Ovary (tissue), 9 donors: Measurements from ENCODE around the gene ROR2. TPM values are rescaled to one million over a fixed set of nuclear protein-coding genes. Genes with fewer than 3 reads are reported as not detected.

Experiments used
- DNase-seq, 5 donors: peaks; one replicate each; pipeline ENCODE4 v3.0.0-alpha.2; 2019 to 2020
- H3K27ac ChIP-seq, 2 donors: fragments of 200-600 bp; one replicate each; pipeline versions ENCODE4 v1.5.1 to v1.8.0; 2019 to 2022
- H3K27me3 ChIP-seq: fragments of 200-600 bp; one replicate; pipeline ENCODE4 v1.8.0; 2022
- H3K36me3 ChIP-seq: fragments of 200-600 bp; sonication (generic); one replicate; pipeline ENCODE4 v1.5.1; 2019
- H3K4me1 ChIP-seq: one replicate; pipeline ENCODE4 v1.8.1; 2013; ENCODE audit warnings: mild to moderate bottlenecking, moderate library complexity; ENCODE audit not compliant: insufficient read depth
- H3K4me3 ChIP-seq: fragments of 200-600 bp; sonication (generic); one replicate; pipeline ENCODE4 v1.5.1; 2017
- H3K9me3 ChIP-seq, 2 donors: fragments of 200-600 bp in 1 of 2; sonication (generic) in 1 of 2; one replicate each; pipeline versions ENCODE4 v1.5.1 to v1.8.1; 2013 to 2019; ENCODE audit warnings: mild to moderate bottlenecking in 1 of 2, moderate library complexity in 1 of 2
- EP300 ChIP-seq: sonication (generic); formaldehyde crosslinking; IDR thresholded peaks from one replicate; pipeline ENCODE4 v1.6.1; 2017; ENCODE audit warnings: antibody characterized with exemption
- POLR2A ChIP-seq: fragments of 450-650 bp; IDR thresholded peaks from one replicate; pipeline ENCODE4 v1.6.1; 2017; ENCODE audit warnings: antibody characterized with exemption, mild to moderate bottlenecking, moderate library complexity
- WGBS, 3 donors: extraction: QIAGEN DNeasy Blood & Tissue Kit in 1 of 3; methylation state at CpG; one replicate each; pipeline versions ENCODE4 v1.1.5 to v1.1.7; 2013 to 2017; 5-methylcytosine and 5-hydroxymethylcytosine counted together
- intact Hi-C, 4 donors: fragments of 100-400 bp; cut with DNase I; formaldehyde crosslinking; loops; one replicate each; pipeline versions ENCODE4 v1.11.0 to v1.15.1; 2022 to 2023
- polyA plus RNA-seq, 2 donors: library from polyadenylated mRNA; stranded (reverse); fragments of 200-250 nt in 1 of 2; fragments of 350-450 nt in 1 of 2; fragmentation: Illumina TruSeq in 1 of 2; extraction: RNeasy Lipid Tissue Mini Kit (QIAGEN cat#74804) in 1 of 2; gene quantifications; one replicate each; pipeline ENCODE4 v1.2.3, GENCODE V29; 2013 to 2014
- total RNA-seq, 7 donors: library from RNA; depleted of rRNA in 2 of 7; stranded (reverse); fragments of >200 nt in 2 of 7; fragmentation: NEBNext Ultra II Directional in 3 of 7; extraction: Animal tissue kit (Norgen Biotek cat#: 25700) in 3 of 7; gene quantifications; one replicate each; pipeline versions ENCODE4 v1.1.0 to v1.2.4, GENCODE V29; 2016 to 2023
- TF ChIP-seq, protein P1 (sequence below), 3 donors: fragments of 450-650 bp in 2 of 3; fragments of 200-600 bp in 1 of 3; IDR thresholded peaks; one replicate each; pipeline versions ENCODE4 v1.5.1 to v1.8.0; 2016 to 2022; ENCODE audit warnings: antibody characterized with exemption in 3 of 3, mild to moderate bottlenecking in 1 of 3
- donor health status: DM: no; HTN: no; CAD: no; lungs with moderate emphysema.
- donor health status: DM: no; HTN: no; CAD: no.
- donor health status: Bipolar disorder and iron deficiency.
- donor health status: DM: yes; HTN: yes; CAD: no.
- donor health status: DM: no; HTN: no; CAD: no.
- donor health status: DM: yes; HTN: yes; CAD: no.

Gene ROR2
- total and polyA plus RNA-seq, 9 donors: 11.4 to 35.5 (median 27.7) TPM

DNA sequence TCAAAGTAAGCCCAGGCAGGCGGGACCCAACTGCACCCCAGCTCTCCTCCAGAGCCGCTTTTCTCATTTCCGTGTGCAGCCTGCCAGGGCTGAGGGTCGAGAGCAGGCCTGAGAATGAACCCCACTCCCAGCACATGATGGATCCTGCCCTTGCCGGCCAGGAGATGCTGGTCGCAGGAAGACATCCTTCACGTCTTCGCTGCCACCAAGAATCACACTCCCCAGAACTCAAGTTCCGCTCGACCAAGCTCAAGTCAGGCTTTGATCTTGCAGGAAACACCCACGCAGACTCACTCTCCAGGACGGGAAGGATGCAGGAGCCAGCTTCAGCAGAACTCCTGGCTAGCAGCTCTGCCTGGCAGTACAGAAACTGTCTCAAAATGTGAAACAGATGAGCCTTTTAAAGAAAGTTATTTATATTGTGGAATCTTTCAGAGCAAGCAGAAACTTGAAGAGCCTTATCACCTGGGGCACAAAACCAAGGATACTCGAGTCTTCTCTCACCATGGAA is 102.4 kb downstream of the ROR2 start:
- DNase-seq: peak; percentile 52 to 73 (median 63)
- Histone ChIP-seq H3K4me3 (no peak overlapping the region), H3K36me3 (no peaks in the 10 kb centered on the region), H3K9me3 (no peaks in the 10 kb centered on the region), H3K27me3 (no peaks in the 10 kb centered on the region), H3K4me1 (peaks cover 15% of the 10 kb centered on the region), H3K27ac (peak overlapping the region in 1 of 2 donors; percentile 15)
- intact Hi-C loops: loop anchor here in 2 of 4 donors (10.0 kb wide), 1 partner anchor 97 kb away; no protein-coding TSS in a partner anchor
- WGBS, 3 donors: 14 to 16% (median 15%) methylated on average over 13 of the region's 13 CpGs
- TF ChIP-seq EP300 (no peak), POLR2A (no peak)
- TF ChIP-seq, protein P1, sequence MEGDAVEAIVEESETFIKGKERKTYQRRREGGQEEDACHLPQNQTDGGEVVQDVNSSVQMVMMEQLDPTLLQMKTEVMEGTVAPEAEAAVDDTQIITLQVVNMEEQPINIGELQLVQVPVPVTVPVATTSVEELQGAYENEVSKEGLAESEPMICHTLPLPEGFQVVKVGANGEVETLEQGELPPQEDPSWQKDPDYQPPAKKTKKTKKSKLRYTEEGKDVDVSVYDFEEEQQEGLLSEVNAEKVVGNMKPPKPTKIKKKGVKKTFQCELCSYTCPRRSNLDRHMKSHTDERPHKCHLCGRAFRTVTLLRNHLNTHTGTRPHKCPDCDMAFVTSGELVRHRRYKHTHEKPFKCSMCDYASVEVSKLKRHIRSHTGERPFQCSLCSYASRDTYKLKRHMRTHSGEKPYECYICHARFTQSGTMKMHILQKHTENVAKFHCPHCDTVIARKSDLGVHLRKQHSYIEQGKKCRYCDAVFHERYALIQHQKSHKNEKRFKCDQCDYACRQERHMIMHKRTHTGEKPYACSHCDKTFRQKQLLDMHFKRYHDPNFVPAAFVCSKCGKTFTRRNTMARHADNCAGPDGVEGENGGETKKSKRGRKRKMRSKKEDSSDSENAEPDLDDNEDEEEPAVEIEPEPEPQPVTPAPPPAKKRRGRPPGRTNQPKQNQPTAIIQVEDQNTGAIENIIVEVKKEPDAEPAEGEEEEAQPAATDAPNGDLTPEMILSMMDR (IDR thresholded peaks at IDR 0.05): no peak

DNA sequence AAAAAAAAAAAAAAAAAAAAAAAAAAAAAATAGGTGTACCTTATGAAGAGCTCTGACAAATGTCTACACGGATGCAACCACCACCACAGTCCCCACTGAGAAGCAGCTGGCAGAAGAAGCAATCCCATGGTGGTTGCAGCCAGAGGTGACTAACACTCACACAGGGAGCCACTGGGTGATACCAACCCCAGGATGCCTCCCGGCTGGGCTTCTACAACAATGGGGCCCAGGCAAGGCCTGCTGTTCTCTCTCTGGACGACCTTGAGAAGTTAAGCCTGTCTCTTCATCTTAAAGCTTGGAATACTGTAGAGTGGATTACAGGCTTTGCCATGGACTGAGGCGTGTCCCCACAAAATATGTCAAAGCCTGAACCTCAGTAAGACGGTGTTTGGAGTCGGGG is 104.1 kb downstream of the ROR2 start:
- DNase-seq: no peak
- intact Hi-C loops: loop anchor here in 2 of 4 donors (10.0 kb wide), 1 partner anchor 99 kb away; no protein-coding TSS in a partner anchor

DNA sequence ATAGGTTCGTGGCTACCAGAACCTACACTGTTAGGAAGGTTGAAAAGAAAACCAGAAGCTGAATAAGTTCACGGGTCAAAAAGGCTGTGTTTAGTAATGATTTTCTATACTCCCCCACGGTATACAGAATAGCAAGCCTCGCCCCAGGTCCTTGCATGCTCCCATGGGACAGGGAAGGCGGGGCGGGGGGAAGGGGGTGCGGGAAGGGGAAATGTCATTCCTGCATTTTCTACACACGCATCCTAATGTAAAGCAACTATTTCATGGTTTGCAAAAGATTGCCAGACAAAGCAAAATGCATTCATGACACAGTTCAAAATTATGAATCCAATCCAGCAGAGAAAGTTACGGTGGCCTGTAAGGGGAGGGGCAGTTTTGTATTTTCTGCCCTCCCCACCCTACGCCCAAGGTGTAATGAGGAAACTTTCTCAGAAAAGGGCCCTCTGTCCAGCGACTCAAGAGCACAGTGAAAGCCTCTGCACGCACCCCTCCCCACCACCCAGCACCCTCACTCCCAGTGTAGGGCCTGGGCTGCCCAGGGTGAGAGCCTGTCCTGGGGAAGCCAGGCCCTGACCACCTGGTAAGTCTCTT is 105.2 kb downstream of the ROR2 start:
- no peaks in the 10 kb centered on the region for H3K9me3 ChIP-seq
- H3K27me3 ChIP-seq: no peaks in the 10 kb centered on the region
- intact Hi-C loops: loop anchor here in 2 of 4 donors (5.0 to 10.0 kb wide), 2 partner anchors 67 to 100 kb away; no protein-coding TSS in a partner anchor
- no peak for DNase-seq
- H3K36me3 ChIP-seq: no peaks in the 10 kb centered on the region
- H3K4me1 ChIP-seq: peaks cover 15% of the 10 kb centered on the region
- H3K4me3 ChIP-seq: no peak overlapping the region
- TF ChIP-seq POLR2A (no peak), EP300 (no peak)
- TF ChIP-seq, protein P1 (IDR thresholded peaks at IDR 0.05): no peak
- WGBS, 3 donors: 60 to 70% (median 68%) methylated on average over 12 of the region's 12 CpGs
- H3K27ac ChIP-seq: peak overlapping the region; percentile 8 to 77

More for the DNA sequence above, 104.1 kb downstream of the ROR2 start:
- Histone ChIP-seq H3K9me3 (no peaks in the 10 kb centered on the region), H3K4me1 (peaks cover 15% of the 10 kb centered on the region), H3K27ac (no peak overlapping the region), H3K36me3 (no peaks in the 10 kb centered on the region), H3K4me3 (no peak overlapping the region), H3K27me3 (no peaks in the 10 kb centered on the region)
- 91 to 96% (median 95%) methylated on average over 6 of the region's 6 CpGs for WGBS, 3 donors
- TF ChIP-seq, protein P1 (IDR thresholded peaks at IDR 0.05): no peak
- TF ChIP-seq POLR2A: no peak
- TF ChIP-seq EP300: no peak

DNA sequence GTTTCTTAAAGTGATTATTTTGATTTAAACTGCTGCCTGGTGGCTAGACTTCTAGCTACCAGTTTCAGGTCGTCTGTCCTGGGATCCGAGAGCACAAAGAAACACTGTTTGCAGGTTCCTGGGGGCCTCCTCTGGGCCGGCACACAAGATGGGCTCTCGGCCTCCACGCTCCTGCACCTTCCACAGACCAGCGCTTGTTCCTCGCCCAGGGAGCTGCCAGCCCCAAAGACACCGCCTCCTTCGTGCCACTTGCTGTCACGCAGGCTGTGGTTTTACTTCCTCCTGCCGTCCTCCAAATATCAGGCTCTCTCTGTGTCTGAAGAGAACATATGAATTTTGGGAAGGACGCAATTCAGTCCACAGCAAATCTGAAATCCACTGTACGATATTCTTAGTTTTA is 105.8 kb downstream of the ROR2 start:
- intact Hi-C loops: loop anchor here in 2 of 4 donors (5.0 to 10.0 kb wide), 2 partner anchors 67 to 101 kb away; no protein-coding TSS in a partner anchor
- Histone ChIP-seq H3K27ac (peak overlapping the region; percentile 8 to 77), H3K9me3 (no peaks in the 10 kb centered on the region), H3K4me3 (peak overlapping the region; percentile 5), H3K4me1 (peaks cover 15% of the 10 kb centered on the region), H3K27me3 (no peaks in the 10 kb centered on the region), H3K36me3 (no peaks in the 10 kb centered on the region)
- DNase-seq: peak in 1 of 5 donors; percentile 15
- 33 to 38% (median 37%) methylated on average over 13 of the region's 13 CpGs for WGBS, 3 donors
- TF ChIP-seq, protein P1 (IDR thresholded peaks at IDR 0.05): no peak
- no peak for TF ChIP-seq POLR2A
- no peak for TF ChIP-seq EP300
